Inflammatory macrophage (primary cell): Measurements from ENCODE around the gene LENG9.
"Not testable (repeated sequence)": the region's sequence is repeated elsewhere in the genome, so short reads cannot be mapped to it uniquely, and the experiment has no call there.

Experiments
- DNase-seq, 2 donors: peaks; one replicate each; pipeline ENCODE4 v3.0.0-alpha.2; 2020 to 2022
- total RNA-seq, 18 experiments: gene quantifications; one replicate each; lab custom pipeline; 2026; ENCODE audit warnings: mixed read lengths in 6 of 18, inconsistent platforms in 2 of 18; lab: John Stamatoyannopoulos, UW

The LENG9 gene
- 1.5 to 6.2 (median 2.8) reads per million in 18 experiments for total RNA-seq

DNA sequence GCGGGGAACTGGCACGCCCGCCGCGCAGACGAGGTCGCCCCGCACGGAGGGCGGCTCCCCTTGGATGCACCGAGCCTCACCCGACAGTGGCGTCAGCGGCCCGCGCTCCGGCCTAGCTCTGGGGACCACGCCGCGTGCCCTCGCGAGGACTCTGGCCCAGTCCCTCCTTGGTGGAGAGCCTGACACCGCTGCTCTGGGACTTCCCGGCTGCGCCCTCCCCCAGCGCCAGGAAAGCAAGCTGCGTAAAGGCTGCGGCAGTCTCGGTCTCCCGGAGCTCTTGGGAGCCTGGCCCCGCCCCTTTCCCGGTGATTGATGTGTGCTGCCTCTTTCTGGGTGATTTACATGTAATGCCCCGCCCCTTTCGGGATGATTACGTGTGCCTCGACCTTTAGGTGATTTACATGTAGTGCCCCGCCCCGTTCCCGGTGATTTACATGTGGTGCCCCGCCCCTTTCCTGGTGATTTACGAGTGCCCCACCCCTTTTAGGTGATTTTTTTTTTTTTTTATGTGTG lies at the start of gene LENG9:
Gene LENG9, minus strand, starts transcription at position 248 of the 513 bp plus-strand sequence. CDS start 252 bp downstream, outside the sequence.
- DNase-seq: peak; percentile 98 to 99

DNA sequence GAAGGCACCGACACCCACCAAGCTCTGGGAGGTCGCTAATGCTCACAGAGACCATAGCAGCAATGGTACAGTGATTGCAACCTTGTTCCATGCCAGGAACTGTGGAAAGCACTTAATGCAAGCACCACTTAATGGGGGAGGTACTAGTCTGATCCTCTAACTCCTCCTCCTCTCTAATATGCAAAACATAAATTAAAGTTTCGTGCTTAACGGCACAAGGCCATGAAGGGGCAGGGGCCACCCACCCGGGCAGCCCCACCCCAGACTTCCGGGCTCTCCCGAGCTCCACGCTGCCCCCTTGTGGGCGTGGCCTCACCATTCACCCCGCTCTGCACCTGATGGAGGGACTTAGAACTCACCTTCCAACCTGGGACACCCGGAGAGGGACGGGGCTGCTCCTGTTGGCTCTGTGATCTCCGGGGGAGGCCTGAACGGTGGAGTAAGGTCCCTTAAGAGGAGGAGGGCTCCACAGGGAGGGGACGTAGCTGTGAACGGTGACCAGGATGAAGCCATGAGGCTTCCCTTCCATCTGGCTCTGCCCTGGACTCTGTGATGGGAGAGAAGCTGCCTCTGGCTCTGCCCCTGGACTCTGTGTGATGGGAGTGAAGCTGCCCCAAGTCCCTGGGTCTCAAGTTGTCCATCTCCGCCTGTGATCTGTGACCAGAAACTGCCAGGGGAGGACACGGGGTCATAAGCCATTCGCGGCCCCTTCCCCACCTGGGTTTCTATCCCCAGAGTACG lies 45.8 kb upstream of the LENG9 start:
- not testable (repeated sequence) for DNase-seq

DNA sequence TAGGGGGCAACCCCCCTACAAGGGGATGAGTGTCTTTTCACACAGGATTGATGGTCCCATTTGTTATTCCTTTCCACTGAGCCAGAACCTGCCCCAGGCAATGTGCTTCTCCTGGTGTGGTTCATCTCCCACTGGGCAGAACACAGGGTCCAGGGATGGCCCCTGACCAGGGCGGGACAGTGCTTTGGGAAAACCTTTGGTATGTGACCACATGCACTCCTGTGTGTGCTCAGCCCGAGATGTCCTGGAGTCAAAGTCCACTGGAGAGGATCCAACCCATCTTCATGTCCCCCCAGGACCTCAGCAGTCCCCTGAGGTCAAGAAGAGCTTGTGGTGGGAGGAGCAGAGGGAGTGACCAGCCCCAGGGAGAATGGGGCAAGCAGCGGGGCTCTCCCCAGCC lies 44.9 kb upstream of the LENG9 start:
- DNase-seq: not testable (repeated sequence)

DNA sequence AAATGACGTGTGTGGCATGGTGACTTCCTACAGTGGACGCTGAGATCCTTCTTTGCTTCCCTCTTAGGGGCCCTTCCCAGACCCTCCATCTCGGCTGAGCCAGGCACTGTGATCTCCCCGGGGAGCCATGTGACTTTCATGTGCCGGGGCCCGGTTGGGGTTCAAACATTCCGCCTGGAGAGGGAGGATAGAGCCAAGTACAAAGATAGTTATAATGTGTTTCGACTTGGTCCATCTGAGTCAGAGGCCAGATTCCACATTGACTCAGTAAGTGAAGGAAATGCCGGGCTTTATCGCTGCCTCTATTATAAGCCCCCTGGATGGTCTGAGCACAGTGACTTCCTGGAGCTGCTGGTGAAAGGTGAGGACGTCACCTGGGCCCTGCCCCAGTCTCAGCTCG lies 44.2 kb upstream of the LENG9 start:
- no peak for DNase-seq

DNA sequence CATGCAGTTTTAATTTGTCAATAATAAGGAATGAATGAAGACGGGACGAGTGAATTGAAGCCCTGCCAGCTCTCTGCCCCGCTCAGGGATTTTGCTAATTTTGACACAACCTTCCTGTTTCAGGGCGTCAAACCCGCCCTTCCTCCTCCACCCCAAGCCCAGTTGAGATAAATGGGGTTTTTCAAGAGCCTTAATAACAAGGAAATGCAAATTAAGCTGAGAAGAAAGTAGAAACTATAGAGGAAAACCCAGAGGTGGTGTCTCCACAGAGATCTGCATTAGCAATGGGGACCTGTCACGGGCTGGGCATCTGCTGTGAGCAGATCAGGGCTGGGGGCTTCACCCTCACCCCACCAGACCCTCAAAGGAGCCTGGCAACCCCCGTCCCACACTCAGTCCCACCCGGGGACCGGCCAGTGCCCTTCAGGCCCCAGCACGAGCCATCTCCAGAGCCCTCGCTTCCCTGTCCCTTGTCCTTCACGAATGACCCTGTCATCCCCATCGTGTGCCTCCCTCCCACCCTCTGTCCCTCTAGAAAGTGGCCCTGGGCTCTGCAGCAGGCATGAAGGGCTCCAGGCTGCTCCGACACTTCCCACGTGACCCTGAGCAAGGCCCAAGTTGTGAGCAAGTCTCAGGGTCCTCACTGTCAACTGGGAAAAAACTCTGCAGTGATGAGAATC lies 43.6 kb upstream of the LENG9 start:
- not testable (repeated sequence) for DNase-seq

DNA sequence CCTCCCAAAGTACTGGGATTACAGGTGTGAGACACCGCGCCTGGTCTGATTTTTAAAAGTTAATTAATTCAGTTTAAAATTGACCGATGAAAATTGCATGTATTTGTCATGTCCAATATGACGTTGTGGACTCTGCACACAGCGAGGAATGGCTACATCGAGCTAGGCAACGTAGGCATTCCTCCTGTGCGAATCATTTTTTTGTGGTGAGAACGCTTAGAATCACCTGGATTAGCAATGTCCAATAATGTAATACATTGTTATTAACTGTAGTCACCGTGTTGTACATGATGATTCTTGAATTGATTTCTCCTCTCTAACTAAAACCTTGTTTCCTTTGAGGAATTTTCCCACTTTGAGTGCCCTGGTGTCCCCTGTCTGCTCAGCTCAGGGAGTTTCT lies 42.5 kb upstream of the LENG9 start:
- DNase-seq: no peak

DNA sequence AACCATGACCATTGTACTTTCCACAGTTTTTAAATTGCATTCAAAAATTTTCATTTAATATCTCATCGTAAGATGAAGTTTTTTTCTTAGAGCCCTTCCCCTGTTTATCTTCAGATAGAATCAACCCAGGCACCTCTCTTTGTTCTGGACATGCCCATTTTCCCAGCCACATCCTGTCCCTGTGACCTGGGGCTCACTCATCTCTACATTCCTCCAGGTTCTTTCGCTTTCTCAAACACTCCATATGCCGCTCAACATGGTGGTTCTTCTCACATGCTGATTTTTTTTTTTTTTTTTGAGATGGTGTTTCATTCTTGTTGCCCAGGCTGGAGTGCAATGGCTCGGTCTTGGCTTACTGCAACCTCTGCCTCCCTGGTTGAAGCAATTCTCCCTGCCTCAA lies 42.0 kb upstream of the LENG9 start:
- DNase-seq: not testable (repeated sequence)

DNA sequence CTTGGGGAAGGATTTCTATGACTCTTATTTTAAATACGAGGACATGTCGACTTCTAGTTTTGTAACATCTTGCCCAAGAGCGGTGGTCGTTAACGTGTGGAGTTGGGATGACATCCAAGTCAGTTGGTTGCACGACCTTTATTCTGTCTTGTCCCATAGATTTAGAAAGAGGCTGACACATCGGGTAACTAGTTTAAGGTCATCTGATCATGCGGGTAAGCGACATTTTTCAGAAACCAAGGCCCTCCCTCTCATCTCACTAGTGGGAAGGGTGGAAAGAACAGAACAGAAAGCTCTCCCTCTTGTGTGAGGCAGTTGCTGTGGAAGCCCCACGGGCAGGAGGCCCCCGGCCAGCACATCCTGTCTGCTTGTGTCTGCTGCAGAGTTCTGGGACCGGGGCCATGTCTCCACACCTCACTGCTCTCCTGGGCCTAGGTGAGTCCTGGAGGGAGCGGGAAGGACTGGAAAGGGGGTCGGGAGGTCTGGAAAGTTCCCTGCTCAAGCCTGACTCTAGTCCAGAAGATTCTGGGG lies 39.0 kb upstream of the LENG9 start, which contains the start of gene LAIR2:
Gene LAIR2, plus strand, starts transcription at position 314 of the 531 bp plus-strand sequence. Its CDS starts 88 bp downstream, at position 402.
- no peak for DNase-seq

DNA sequence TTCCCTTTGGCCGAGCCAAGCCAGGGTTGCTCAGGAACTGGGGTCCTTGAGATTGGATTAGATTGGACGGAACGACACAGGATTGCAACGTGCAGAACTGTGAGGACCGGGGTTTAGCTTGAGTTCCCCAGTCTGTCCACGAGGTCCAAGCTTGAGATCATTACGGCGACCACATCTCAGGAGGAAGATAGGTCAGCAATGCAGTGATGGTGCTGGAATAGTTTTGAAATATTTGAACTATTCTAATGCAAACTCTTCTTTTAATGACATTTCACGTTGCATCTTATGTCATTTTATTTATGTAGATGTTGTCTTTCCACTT lies 34.8 kb upstream of the LENG9 start:
- peak; percentile 17 to 49 for DNase-seq

DNA sequence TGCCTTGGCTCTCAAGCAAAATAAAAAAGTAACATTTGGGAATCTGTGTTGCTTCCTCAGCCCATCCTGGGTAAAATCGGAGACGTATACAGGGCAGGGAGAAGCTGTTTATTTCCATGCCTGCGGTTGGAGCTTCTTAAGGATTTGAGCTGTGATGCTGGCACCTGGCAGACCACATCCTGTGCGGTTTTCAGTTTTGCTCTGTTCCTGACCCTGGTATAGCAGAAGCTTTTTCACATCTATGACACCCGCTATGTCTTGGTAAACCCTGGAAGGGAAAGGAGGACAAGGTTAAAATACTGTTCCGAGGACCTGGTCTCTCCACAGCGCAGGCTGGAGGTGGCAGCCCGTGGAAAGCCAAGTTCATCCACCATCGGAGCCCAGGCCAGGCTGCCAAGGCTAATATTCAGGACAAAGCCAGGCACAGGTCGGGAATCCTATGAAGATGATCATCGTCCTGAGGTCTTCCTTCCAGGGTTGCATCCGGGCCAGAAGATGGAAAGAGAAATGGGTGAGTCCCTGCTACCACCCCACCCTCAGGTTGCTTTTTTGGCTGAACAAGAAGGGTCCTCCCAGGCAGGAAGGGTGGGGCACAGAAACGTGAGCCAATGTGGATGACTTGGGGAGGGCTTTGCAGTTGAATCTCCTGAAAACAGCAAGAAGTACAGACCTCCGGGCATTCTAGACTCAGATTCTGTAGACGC lies 34.3 kb upstream of the LENG9 start:
- DNase-seq: not testable (repeated sequence)

DNA sequence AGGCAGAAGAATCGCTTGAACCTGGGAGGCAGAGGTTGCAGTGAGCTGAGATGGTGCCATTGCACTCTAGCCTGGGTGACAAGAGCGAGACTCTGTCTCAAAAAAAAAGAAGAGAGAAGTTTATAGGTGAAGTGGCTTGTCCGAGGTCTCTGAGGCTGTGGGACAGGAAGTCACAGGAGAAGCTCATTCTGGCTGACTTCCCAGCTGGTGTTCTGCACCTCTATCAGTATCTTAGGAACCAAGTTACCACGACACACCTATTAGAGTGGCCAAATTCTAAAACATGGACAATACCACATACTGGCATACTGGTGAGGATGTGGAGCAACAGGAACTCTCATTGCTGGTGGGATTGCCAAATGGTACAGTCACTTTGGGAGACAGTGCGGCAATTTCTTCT lies 31.7 kb upstream of the LENG9 start:
- not testable (repeated sequence) for DNase-seq

DNA sequence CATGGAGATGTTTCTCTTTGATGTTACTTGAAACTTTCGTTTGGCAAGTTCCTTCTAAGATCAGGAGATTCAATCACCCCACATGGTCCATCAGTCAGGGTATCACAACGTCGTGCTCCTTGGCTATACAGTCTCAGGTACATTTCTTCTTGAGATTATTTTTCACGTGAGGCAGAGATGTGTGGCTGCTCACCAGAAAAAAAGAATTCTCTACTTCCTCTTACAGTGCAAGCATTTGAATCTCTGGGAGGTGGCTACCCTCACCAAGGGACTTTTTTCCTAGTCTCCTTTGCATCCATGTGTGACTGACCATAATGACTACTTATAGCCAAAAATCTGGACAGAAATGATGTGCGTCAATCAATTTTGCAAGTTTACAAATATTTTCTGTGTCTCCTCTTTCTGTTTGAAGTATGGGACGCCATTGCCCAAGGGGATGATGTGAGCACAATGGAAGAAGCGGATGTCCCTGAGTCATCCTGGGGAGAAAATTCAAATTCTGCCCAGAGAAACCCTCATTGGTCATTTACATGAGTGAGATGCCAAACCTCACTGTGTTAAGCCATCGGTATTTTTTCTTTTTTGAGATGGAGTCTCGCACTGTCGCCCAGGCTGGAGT lies 30.5 kb upstream of the LENG9 start:
- DNase-seq: no peak

DNA sequence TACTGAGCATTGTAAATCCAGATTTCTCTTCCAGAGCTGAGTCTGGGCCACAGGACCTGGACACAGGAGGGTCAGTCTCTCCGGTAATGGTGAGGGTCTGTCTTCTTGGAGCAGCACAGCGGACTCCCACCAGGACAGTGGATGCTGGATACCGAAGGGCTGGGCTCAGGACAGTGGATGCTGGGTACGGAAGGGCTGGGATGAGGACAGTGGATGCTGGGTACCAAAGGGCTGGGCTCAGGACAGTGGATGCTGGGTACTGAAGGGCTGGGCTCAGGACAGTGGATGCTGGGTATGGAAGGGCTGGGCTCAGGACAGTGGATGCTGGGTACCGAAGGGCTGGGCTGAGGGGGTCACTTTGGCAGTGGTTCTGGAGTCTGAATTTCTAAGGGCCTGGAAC lies 29.5 kb upstream of the LENG9 start:
- not testable (repeated sequence) for DNase-seq

DNA sequence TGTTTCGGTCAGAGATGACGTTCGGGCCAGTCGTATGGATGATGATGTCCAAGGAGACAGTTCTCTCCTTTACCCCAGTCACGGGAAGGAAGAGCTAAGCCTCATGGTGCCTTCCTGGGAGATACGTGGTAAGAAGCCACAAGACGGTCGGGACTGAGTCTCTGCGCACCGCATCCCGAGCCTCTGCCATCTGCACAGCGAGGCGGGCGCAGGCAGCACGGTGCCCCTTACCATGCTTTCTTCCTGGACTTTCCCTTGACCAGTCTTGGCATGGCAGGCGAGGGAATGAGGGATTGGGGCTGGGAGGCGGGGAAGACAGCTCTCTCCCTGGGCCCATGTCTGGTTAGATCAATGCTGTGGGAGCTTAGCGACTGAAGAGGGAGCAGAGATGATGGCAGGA lies 29.0 kb upstream of the LENG9 start:
- no peak for DNase-seq

DNA sequence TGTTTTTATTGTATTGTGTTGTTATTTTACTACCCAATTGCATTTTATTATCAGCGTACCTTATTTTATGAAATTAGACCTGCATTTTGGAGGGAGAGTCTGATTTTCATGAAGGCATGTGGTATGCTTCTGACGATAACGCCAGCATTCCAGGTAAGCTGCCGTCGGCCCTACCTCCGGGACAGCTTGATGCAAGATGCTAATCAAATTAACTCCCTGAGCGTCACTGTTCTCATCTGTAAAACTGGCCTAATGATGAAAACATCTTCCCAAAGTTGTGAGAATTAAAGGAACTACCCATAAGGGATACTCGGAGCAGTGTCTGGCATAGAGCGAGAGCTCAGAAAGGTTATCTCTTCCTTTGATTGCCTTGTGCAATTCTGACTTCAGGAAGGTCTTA lies 26.2 kb upstream of the LENG9 start:
- no peak for DNase-seq

DNA sequence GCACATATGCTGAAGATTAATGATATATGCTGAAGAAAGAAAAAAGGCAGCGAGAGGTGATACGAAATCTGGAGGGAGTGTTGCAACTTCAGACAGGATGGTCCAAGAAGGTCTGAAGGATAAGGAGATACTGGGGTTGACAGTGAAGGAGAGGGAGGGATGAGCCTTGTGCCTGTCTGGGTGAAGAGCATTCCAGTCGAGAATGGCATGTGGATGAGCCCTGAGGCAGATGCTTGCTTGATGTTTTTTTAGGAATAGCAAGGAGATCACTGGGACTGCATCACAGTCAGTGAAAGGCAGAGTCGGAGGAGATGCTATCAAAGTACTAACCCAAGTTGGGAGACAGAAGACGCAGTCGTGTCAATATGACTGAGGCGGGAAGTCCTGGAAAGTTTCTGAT lies 25.8 kb upstream of the LENG9 start:
- no peak for DNase-seq

DNA sequence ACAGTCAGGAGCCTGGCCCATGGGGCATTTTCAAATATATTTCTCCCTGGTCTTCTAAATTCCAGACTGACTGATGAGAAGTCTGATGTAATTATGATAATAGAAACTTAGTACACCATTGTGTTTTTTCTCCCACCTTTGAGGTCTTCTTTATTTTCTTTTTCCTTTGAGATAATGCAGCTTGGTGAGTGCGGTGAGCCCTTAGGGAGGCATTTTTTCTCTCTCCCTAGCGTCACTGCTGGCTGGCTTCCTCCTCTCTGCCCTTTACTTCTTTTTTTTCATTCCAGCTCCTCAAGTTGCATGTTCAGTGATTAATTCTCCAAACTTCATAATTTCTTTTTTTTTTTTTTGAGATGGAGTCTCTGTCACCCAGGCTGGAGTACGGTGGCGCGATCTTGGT lies 22.3 kb upstream of the LENG9 start:
- DNase-seq: peak in 1 of 2 donors; percentile 22

DNA sequence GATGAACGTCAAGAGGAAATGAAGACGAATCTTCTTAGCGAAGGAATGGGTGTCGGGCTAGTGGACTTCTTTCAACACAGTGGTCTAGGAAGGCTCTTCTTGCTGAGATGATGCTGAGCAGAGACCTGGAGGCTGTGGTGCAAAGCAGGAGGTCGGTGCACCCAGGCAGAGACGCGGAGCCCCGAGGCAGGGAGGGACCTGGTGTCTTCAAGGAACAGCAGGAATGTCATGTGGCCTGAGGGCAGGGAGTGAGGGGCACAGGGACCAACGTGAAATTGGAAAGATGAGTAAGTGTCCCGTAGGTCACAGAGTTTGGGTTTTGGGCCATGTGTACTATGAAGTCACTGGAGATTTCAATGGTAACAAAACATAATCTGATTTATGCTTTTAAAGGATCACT lies 20.9 kb upstream of the LENG9 start:
- no peak for DNase-seq

DNA sequence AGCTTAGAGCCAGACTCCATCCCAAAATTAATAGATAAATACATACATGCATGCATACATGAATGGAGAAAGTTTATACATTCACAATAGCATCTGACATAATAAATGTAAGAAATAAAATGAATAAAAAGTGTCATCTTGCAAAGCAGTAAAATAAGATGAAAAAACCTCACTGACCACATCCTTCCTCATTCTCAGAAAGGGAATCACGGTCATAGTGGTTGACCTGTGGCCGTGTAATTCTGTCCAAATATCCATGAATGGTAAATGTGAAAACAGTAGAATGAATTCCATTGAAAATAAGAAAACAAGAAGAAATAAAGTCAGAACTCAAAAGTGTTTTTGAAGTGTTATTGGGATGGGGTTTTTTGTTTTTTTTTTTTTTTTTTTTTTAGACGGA lies 19.3 kb upstream of the LENG9 start:
- peak; percentile 59 to 81 for DNase-seq

DNA sequence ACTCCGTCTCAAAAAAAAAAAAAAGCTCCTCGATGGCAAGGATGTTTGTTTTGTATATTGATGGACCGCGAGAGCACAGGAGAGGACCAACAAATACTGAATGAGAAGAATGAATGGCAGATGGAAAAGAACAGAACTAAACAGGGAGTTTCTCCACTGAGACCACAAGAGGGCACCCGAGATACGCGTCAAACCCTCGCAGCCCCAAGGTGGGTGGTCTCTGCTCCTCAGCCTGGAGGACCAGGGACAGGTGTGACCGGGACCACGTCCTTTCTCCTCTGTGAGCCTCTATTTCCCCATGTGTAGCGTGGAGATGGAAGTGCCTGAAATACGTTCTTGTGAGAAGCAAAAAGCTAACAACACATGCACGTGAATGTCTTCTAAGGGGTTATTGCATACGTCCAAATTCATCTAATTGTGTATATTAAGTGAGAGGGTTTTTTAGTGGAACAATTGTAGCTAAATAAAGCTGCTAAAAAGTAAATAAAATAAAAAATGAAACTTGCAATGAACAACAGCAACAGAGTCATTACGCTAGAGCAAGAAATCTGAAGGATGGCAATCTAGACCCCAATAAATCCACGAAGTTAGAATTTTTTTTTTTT lies 17.9 kb upstream of the LENG9 start:
- peak; percentile 12 to 25 for DNase-seq

DNA sequence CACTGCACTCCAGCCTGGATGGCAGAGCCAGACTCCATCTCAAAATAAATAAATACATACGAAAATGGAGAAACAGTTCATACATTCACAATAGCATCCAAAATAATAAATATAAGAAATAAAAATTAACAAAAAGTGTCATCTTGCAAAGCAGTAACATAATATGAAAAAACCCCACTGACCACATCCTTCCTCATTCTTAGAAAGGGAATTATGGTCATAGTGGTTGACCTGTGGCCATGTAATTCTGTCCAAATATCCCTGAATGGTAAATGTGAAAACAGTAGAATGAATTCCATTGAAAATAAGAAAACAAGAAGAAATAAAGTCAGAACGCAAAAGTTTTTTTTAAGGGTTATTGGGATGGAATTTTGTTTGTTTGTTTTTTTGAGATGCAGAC lies 16.5 kb upstream of the LENG9 start:
- DNase-seq: peak; percentile 55 to 82

DNA sequence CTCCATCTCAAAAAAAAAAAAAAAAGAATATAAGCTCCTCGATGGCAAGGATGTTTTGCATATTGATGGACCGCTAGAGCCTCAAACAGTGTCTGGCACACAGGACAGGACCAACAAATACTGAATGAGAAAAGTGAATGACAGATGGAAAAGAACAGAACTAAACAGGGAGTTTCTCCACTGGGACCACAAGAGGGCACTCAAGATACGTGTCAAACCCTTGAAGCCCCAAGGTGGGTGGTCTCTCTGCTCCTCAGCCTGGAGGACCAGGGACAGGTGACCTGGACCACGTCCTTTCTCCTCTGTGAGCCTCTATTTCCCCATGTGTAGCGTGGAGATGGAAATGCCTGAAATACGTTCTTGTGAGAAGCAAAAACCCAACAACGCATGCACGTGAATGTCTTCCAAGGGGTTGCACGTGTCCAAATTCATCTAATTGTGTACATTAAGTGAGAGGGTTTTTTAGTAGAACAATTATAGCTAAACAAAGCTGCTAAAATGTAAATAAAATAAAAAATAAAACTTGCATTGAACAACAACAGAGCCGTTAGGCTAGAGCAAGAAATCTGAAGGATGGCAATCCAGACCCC lies 15.2 kb upstream of the LENG9 start:
- DNase-seq: peak; percentile 30 to 33
